Right hindlimb (tissue), 1 donor: ENCODE results near the gene ATP6AP1.

ENCODE experiments used
- DNase-seq: peaks from one replicate; pipeline ENCODE4 v3.0.0-alpha.2; 2018

ATP6AP1 gene

DNA sequence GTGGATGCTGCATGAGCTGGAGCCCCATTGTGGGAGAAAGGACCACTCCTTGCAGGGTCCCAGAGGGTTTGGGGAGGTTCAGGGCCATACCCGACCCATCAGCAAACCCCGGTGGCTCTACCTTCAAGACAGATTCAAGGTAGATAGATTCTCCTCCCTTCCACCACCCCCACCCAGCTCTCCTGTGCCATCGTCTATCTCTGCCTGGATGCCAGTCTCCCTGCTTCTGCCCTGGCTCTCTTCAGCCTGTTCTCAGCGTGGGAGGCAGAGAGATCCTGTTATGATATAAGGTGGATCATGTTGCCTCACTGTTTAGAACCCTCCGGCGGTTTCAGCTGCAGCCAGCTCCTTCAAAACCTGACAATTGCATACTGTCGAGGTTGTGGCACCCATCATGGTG, 45.2 kb downstream of the ATP6AP1 start:
- no peak for DNase-seq

DNA sequence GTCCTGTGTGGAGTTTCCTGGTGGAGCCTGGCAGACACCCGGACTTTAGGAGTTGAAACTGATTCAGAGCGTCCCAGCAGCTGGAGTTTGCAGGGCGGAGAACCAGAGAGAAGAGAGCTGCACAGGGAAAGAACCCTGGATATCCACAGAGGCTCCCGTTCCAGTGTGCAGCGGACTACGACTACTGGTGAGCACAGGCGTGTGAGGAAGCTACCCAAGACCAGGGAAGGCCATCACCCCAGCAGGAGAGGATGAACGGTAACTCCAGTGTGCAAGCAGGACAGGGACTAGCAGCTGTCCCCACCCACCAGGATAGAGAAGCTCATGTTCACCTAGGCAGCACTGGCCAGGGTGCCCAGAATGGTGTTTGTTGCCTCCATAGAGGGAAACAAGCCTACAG, 48.3 kb downstream of the ATP6AP1 start:
- DNase-seq, result no peak

DNA sequence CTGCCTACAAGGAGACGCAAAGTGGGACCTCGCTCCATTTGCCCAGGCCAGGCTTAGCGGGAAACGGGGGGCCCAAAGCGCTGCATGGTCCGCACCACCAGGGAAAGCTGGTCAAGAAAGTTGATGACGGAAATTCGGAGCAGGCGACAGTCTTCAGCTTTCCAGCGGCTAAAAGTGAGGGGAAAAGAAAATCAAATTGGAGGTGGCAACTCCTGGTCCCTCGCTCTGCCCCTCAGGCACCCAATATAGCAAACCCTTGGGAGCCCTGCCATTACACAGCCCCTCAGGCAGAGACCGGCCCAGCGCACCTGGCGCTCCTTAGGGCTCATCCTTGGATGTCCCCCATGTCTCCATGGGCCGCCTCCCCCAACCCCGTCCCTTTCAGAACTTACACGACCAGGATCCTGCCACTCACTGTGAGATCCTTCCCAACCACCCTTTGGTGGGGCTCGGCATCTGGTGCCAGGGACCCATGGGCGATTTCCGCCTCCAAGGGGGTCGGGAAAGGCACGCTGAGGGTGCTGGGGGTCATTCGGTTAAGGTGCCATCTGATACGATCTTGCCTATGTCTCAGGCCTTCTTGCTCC, 49.5 kb downstream of the ATP6AP1 start:
- no peak for DNase-seq

DNA sequence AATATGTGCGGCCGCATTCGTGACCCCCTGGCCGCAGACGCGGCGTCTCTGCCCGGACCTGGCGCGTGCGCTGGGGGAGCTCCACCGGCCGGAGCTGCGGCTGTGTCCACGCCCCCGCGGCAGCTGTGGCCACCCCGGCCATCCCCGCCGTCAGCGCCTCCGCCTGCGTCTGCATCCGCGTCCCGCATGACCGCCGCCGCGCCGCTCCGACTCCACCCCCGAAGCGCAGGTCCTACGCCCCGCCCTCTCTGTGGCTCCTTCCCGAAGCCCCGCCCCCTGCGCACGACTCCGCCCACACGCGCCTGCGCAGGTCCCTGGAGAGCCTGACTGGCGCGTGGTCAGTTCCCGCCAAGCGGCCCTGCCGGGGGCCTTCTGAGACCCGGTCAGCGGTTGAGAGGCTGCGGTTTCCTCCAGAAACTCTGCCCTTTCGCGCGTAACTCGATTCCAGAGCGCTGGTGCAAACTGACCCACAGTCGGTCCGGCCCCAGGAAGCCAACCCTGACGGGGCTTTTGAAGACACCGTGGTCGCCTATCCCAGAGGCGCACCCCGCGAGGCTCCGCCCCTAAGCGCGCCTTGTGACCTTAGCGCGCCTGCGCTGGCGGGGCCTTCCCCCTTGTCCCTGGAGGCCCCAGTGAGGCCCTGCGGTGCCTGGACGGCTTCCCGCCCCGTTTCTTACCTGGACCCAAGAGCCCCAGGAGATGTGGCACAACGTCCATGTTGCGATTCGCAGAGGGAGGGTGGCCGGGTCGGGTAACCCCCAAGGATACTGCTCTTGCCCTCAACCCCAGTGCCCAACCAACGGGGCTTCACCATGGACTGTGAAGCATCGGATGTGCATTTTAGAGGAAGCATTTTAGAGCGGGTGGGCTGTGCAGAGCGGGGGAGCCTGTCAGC, 50.5 kb downstream of the ATP6AP1 start, which contains the start of gene LAGE3:
Gene LAGE3, minus strand, starts transcription at position 554 of the 895 bp plus-strand sequence. Its CDS starts 366 bp downstream, at position 188.
- DNase-seq, result peak; percentile 93

DNA sequence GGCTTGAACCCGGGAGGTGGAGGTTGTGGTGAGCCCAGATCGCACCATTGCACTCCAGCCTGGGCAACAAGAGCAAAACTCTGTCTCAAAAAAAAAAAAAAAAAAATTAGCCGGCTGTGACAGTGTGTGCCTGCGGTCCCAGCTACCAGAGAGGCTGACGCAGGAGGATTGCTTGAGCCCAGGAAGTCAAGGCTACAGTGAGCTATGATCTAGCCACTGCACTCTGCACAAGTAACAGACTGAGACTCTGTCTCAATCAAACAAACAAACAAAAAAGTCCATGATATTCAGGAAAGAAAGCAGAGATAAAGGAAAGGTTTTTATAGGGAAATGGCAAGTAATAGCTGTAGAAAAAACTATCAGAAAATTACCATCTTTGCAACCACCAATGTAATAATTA, 52.7 kb downstream of the ATP6AP1 start:
- DNase-seq, result no peak

DNA sequence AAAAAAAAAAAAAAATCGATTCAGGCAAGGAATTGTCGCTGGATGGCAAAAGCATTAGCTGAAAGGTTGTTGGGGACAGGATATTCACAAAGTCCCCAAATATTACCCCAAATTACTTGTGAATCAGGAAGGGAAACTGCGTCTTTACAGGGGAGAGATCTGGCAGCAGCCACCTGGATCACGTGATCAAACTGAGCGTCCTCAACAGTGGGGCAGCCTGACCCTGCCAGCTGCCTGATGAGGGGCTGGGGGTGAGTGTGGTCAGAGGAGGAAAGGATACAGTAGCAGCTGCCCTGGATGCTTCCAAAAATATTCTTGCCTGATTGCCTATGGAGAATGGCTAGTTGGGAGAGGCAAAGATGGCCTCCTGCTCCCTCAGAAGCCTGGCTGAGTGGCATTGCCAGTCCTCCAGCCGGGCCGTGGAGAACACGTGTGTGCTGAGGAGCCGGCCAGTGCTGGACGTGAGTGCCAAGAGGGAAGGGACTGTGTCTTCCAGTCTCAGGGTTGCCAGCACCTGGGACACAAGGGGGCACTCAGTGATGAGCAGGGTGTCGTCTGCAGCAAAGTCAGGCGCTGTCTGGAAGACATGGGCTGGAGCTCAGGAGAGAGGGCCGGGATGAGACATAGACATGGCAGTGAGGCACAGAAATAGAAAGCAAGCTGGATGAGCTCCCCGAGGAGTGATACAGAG, 53.6 kb downstream of the ATP6AP1 start:
- DNase-seq, result no peak

DNA sequence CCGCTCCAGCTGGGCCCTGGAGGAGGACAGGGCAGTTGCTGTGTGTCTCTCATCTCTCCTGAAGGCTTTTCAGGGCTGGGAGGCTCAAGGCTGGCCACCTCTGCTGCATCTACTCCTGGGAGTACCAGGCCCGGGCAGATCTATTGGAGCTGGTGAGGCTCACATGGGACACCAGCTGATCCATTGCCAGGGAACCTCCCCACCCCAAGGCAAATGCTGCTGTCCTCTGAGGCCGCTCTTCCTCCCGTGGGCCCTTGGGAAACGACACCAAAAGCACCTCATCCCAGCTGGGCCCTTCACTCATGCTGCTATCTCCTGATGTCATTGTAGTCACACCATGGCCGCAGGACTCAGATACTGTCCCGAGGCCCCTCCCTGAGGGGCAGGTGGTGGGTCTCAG, 54.3 kb downstream of the ATP6AP1 start:
- no peak for DNase-seq

DNA sequence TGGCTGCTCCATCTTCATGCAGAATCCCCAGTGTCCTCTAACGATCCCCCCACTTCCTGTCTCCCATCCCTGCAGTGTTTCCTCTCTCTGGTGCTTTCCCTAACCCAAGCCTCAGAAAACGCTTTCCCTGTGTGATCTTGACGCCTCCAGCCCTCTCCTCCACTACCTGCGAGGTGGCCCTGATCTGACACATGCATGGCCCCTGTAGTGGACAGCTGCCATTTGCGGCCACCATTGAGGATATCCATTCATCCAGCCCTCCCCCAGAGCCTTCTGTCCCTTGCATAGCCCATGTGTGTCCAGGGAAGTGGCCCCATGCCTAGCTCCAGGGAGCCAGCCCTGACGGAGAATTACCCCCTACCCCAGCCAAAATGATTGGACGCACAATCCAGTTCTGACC, 54.8 kb downstream of the ATP6AP1 start:
- no peak for DNase-seq

DNA sequence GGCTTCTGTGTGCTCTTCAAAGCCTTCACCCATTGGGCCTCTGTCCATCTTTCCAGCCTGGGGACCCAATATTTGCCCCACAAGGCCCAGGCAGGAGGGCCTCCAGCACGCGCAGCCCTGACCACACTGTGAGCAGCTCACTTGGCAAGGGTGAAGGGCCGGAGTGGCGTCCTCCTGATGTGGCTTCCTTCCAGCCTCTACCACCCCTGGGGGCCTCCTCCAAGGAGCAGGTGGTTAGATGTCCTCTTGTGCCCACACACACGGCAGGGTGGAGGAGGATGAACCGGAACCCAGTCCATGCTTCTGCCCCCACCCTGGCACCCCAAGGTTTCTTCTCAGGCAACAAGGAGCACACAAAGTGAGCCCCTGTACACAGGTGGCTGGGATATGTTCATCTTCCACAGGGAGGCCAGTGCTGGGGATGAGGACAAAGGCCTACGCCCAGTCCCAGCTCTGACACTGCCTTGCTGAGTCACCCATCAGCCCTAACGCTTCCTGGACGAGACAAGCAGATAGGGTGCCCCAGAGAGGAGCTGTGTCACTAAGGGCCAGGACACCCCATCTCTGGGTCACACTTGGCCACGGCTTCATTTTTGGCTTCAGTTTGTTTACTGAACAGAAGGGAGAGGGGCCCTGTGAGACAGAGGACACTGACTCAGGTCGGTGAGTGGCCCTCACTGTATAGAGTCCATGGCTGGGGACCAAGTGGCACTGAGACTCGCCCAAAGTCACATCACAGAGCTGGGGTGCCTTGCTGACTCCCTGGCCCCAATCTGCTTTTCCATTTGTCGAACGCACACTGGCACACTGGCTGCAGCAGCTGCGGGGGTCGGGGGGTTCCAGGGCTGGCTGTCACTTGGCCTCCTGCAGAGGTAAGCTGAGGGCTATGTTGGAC, 56.0 kb downstream of the ATP6AP1 start:
- DNase-seq, result no peak

DNA sequence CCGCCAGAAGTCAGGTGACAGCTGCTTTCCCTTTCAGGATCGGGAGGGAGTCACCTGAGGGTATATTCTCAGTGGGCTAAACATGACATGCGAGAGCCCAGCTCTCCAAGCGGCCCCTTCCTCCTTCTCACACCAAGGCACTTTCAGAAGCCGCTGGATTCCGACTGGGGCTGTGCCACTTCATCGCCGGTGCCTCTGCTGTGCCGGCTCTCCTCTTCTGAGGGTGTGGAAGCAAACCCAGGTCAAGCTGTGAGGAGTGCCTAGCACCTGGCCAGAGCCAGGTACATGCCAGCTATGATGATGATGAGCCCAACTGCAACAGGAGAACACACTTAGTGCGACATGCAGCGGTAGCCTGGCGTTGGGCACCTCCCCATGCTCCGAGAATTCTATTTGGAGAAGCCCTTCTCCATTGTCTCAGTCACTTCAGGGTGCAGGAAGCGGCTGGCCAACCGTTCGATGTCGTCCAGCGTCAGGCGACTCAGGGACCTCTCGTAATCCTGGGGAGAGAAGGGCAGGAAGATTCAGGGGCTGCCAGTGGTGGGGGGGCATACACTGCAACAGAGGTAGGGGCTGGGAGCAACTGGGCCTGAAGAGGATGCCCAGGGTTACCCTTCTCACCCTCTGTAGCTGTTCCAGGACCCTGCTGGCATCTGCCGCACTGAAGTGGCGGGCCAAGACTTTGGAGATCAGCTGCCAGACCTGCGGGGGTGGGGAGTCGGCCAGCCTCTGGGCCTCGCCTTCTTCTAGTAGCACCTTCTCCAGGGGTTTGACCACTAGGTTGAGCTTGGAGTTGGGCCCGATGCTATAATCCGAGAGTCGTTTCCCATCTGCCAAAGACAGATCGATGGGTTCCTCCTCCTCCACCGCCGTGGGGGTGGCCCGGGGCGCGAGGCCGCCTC, 56.9 kb downstream of the ATP6AP1 start:
- DNase-seq, result no peak

DNA sequence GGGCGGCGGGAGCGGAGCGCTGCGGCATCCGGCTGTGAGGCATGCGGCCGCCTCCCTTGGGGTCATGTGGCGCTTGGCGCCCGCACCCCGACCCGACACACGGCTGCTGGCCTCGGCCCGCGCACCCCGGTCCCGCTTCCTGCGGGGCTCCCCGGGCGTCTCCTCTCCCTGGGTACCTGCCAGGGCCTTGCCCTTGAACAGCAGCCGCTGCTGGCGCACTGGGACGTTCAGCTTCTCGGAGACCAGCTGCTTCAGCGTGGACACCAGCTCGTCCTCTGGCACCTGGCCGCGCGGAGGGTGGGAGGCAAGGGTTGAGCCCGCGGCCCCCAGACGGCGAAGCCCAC, 57.5 kb downstream of the ATP6AP1 start:
- DNase-seq, result peak; percentile 45
